Neural cell (in vitro differentiated cells): Measurements from ENCODE around the gene LRP5. TPM values are rescaled to one million over a fixed set of nuclear protein-coding genes. Genes with fewer than 3 reads are reported as not detected.

Source experiments
- H2AFZ ChIP-seq: fragments of 200-600, 300-800 bp; sonication (generic), shearing (Covaris generic); 2 replicates; pipeline ENCODE4 v1.6.0; 2014; ENCODE audit warnings: low read depth, mild to moderate bottlenecking, antibody characterized with exemption, low read length, moderate library complexity
- H3F3A ChIP-seq: fragments of 200-600 bp; shearing (Covaris generic); 2 replicates; pipeline ENCODE4 v1.6.1; 2016; ENCODE audit warnings: mild to moderate bottlenecking, moderate library complexity, mixed read lengths, antibody characterized with exemption, low read length; ENCODE audit not compliant: insufficient read depth, poor library complexity, severe bottlenecking
- H3K27ac ChIP-seq: fragments of 200-600, 300-800 bp; sonication (generic), shearing (Covaris generic); 2 replicates; pipeline ENCODE4 v1.5.1; 2014; ENCODE audit warnings: mild to moderate bottlenecking, low read length, moderate library complexity
- H3K27me3 ChIP-seq: fragments of 300-800, 200-600 bp; sonication (generic), shearing (Covaris generic); 2 replicates; pipeline ENCODE4 v1.6.0; 2014; ENCODE audit warnings: mild to moderate bottlenecking, low read depth, low read length, moderate library complexity; ENCODE audit not compliant: insufficient read depth
- H3K36me3 ChIP-seq: fragments of 300-800, 200-600 bp; sonication (generic), shearing (Covaris generic); 2 replicates; pipeline ENCODE4 v1.5.1; 2014; ENCODE audit warnings: mild to moderate bottlenecking, antibody characterized with exemption, low read length, moderate library complexity; ENCODE audit not compliant: insufficient read depth
- H3K4me2 ChIP-seq: fragments of 300-800, 200-600 bp; sonication (generic), shearing (Covaris generic); 2 replicates; pipeline ENCODE4 v1.6.0; 2014; ENCODE audit warnings: mild to moderate bottlenecking, low read length
- H3K4me3 ChIP-seq: fragments of 300-800, 200-600 bp; sonication (generic), shearing (Covaris generic); 2 replicates; pipeline ENCODE4 v1.5.1; 2014; ENCODE audit warnings: mild to moderate bottlenecking, low read length, moderate library complexity
- H3K79me2 ChIP-seq: fragments of 200-600 bp; shearing (Covaris generic); replicated peaks from 2 replicates; pipeline ENCODE4 v1.6.0; 2014; ENCODE audit warnings: mild to moderate bottlenecking, low read length, moderate library complexity; ENCODE audit not compliant: insufficient read depth
- H3K9ac ChIP-seq: fragments of 300-800, 200-600 bp; sonication (generic), shearing (Covaris generic); 2 replicates; pipeline ENCODE4 v1.6.1; 2016; ENCODE audit warnings: mild to moderate bottlenecking, low read length, mixed read lengths
- H3K9me2 ChIP-seq: fragments of 200-600 bp; shearing (Covaris generic); 2 replicates; pipeline ENCODE4 v1.6.1; 2016; ENCODE audit warnings: mild to moderate bottlenecking, low read length, mixed read lengths; ENCODE audit not compliant: insufficient read depth
- H3K9me3 ChIP-seq: fragments of 200-600, 300-800 bp; sonication (generic), shearing (Covaris generic); 2 replicates; pipeline ENCODE4 v1.6.1; 2016; ENCODE audit warnings: mild to moderate bottlenecking, mixed run types, low read length, moderate library complexity, mixed read lengths
- H4K20me1 ChIP-seq: fragments of 200-600 bp; shearing (Covaris generic); 2 replicates; pipeline ENCODE4 v1.6.1; 2016; ENCODE audit warnings: mild to moderate bottlenecking, mixed run types; ENCODE audit not compliant: insufficient read depth
- EP300 ChIP-seq: fragments of 450-650 bp; conservative IDR thresholded peaks from 2 replicates; pipeline ENCODE4 v1.6.1; 2014; ENCODE audit warnings: antibody characterized with exemption, mild to moderate bottlenecking, moderate library complexity; ENCODE audit not compliant: poor library complexity, severe bottlenecking
- EZH2 ChIP-seq: fragments of 200-600, 300-800 bp; shearing (Covaris generic), sonication (generic); IDR thresholded peaks from 2 replicates; pipeline ENCODE4 v1.6.1; 2014; ENCODE audit warnings: antibody characterized with exemption, low read length, borderline replicate concordance, mild to moderate bottlenecking; ENCODE audit not compliant: insufficient read depth, poor library complexity, severe bottlenecking
- MXI1 ChIP-seq: fragments of 450-650 bp; conservative IDR thresholded peaks from 2 replicates; pipeline ENCODE4 v1.6.1; 2014; ENCODE audit warnings: antibody characterized with exemption, mild to moderate bottlenecking; ENCODE audit not compliant: poor library complexity, severe bottlenecking
- POLR2AphosphoS5 ChIP-seq: IDR thresholded peaks from 2 replicates; pipeline ENCODE4 v1.6.1; 2012
- RAD21 ChIP-seq: fragments of 450-650 bp; conservative IDR thresholded peaks from 2 replicates; pipeline ENCODE4 v1.6.1; 2014; ENCODE audit warnings: antibody characterized with exemption, mild to moderate bottlenecking, moderate library complexity
- SMC3 ChIP-seq: fragments of 450-650 bp; conservative IDR thresholded peaks from 2 replicates; pipeline ENCODE4 v1.6.1; 2014; ENCODE audit warnings: antibody characterized with exemption, mild to moderate bottlenecking, moderate library complexity; ENCODE audit not compliant: poor library complexity
- TAF1 ChIP-seq: IDR thresholded peaks from 2 replicates; pipeline ENCODE4 v1.6.1; 2012; ENCODE audit warnings: low read depth
- polyA plus RNA-seq: library from polyadenylated mRNA; depleted of rRNA; stranded (reverse); fragments of >200 nt; gene quantifications from 2 replicates; pipeline ENCODE4 v1.2.3, GENCODE V29; 2014
- TF ChIP-seq, protein P1 (sequence below): fragments of 450-650 bp; IDR thresholded peaks from 2 replicates; pipeline ENCODE4 v1.5.1; 2014; ENCODE audit warnings: antibody characterized with exemption, mild to moderate bottlenecking, moderate library complexity; ENCODE audit not compliant: poor library complexity, severe bottlenecking
- TF ChIP-seq, protein P2 (sequence below): IDR thresholded peaks from 2 replicates; pipeline ENCODE4 v1.6.1; 2012; ENCODE audit warnings: borderline replicate concordance

Gene LRP5
- polyA plus RNA-seq, 1 donor from 2014 or later = 3.0 TPM

DNA sequence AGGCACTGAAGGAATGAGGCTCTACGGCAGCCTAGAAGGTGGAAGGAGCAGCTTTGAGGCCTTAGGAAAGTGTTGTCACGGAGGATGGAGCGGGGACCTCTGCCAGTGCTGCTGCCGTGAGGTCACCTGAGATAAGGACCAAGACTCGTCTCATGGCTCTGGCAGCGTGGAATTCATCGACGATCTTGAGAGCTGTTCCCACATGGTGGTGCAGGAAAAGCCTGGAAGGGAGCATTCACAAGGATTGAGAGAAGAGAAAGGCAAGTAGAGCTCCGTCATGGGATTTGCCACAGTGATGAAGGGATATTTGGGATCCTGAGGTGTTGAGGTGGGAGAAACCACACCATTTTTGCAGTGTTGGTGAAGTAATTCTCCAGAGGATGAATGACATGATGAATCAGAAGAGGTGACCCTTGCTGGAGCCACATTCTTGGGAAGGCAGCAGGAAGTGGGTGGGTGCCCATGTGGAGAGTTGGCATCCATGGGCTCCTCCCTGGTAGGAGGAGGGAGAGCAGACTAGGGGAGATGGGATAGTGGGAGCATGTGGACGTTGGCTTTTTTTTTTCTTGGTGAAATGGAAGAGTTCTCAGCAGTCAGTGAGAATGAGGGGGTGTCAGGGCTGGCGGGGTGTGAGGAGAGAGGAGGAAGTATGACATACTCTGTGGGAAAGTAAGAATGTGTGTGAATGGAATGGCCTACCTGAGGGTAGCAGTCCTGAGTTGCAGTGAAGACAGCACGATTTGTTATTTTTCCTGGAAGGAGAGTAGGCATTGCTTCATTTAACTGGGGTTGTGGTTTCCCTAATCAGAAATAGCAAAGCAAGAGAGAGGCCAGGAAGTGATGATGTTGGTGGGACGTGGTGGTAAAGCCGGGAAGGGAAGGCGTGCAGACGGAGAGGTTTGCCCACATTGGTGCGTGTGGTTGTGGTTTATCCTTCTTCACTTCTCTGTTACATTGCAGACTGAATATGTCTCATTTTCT, 159.3 kb downstream of the LRP5 start:
- H3K4me2 ChIP-seq = no peak overlapping the region
- no peaks in the 10 kb centered on the region for H4K20me1 ChIP-seq
- H3K9me2 ChIP-seq = no peaks in the 10 kb centered on the region
- no peak overlapping the region for H3K9ac ChIP-seq
- no peaks in the 10 kb centered on the region for H3F3A ChIP-seq
- no peak overlapping the region for H3K4me3 ChIP-seq
- H3K27me3 ChIP-seq = no peaks in the 10 kb centered on the region
- no peaks in the 10 kb centered on the region for H3K9me3 ChIP-seq
- H2AFZ ChIP-seq = no peak overlapping the region
- TF ChIP-seq, protein P1, sequence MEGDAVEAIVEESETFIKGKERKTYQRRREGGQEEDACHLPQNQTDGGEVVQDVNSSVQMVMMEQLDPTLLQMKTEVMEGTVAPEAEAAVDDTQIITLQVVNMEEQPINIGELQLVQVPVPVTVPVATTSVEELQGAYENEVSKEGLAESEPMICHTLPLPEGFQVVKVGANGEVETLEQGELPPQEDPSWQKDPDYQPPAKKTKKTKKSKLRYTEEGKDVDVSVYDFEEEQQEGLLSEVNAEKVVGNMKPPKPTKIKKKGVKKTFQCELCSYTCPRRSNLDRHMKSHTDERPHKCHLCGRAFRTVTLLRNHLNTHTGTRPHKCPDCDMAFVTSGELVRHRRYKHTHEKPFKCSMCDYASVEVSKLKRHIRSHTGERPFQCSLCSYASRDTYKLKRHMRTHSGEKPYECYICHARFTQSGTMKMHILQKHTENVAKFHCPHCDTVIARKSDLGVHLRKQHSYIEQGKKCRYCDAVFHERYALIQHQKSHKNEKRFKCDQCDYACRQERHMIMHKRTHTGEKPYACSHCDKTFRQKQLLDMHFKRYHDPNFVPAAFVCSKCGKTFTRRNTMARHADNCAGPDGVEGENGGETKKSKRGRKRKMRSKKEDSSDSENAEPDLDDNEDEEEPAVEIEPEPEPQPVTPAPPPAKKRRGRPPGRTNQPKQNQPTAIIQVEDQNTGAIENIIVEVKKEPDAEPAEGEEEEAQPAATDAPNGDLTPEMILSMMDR = no peak
- TF ChIP-seq EZH2 (no peak), EP300 (no peak), MXI1 (no peak), RAD21 (no peak), TAF1 (no peak), POLR2AphosphoS5 (no peak), SMC3 (no peak)
- TF ChIP-seq, protein P2, sequence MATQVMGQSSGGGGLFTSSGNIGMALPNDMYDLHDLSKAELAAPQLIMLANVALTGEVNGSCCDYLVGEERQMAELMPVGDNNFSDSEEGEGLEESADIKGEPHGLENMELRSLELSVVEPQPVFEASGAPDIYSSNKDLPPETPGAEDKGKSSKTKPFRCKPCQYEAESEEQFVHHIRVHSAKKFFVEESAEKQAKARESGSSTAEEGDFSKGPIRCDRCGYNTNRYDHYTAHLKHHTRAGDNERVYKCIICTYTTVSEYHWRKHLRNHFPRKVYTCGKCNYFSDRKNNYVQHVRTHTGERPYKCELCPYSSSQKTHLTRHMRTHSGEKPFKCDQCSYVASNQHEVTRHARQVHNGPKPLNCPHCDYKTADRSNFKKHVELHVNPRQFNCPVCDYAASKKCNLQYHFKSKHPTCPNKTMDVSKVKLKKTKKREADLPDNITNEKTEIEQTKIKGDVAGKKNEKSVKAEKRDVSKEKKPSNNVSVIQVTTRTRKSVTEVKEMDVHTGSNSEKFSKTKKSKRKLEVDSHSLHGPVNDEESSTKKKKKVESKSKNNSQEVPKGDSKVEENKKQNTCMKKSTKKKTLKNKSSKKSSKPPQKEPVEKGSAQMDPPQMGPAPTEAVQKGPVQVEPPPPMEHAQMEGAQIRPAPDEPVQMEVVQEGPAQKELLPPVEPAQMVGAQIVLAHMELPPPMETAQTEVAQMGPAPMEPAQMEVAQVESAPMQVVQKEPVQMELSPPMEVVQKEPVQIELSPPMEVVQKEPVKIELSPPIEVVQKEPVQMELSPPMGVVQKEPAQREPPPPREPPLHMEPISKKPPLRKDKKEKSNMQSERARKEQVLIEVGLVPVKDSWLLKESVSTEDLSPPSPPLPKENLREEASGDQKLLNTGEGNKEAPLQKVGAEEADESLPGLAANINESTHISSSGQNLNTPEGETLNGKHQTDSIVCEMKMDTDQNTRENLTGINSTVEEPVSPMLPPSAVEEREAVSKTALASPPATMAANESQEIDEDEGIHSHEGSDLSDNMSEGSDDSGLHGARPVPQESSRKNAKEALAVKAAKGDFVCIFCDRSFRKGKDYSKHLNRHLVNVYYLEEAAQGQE = no peak
- peaks cover 80% of the 10 kb centered on the region for H3K79me2 ChIP-seq
- H3K36me3 ChIP-seq = no peaks in the 10 kb centered on the region
- no peak overlapping the region for H3K27ac ChIP-seq

DNA sequence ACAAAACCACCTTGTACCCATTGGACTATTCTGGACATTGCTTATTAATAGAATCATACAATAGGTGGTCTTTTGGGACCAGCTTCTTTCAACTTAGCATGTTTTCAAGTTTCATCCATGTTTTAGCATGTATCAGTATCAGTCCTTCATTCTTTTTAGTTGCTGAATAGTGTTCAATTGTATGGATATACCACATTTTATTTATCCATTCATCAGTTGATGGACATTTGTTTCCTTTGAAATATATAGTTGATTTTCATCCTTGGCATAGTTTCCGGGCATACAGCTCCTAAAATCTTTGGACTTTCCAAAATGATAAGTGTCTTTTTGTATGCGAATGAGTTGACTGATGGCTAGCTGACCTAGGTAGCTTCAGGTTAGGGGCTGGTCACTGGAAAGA, 160.4 kb downstream of the LRP5 start:
- TF ChIP-seq RAD21 (no peak), EZH2 (no peak), POLR2AphosphoS5 (no peak), TAF1 (no peak), SMC3 (no peak), EP300 (no peak), MXI1 (no peak)
- TF ChIP-seq, protein P2 = no peak
- TF ChIP-seq, protein P1 = no peak
- H2AFZ ChIP-seq = no peak overlapping the region
- H3K9me2 ChIP-seq = no peaks in the 10 kb centered on the region
- no peak overlapping the region for H3K9ac ChIP-seq
- no peaks in the 10 kb centered on the region for H4K20me1 ChIP-seq
- no peak overlapping the region for H3K4me3 ChIP-seq
- no peaks in the 10 kb centered on the region for H3F3A ChIP-seq
- no peaks in the 10 kb centered on the region for H3K27me3 ChIP-seq
- H3K79me2 ChIP-seq = peaks cover 80% of the 10 kb centered on the region
- no peak overlapping the region for H3K27ac ChIP-seq
- H3K9me3 ChIP-seq = no peaks in the 10 kb centered on the region
- no peaks in the 10 kb centered on the region for H3K36me3 ChIP-seq
- no peak overlapping the region for H3K4me2 ChIP-seq
